HG02943 (cell line): ENCODE data around the gene LGR6.
A peak's percentile ranks its signal among the peaks of the same experiment; 100 is the strongest.
"Not testable (repeated sequence)": the region's sequence is repeated elsewhere in the genome, so short reads cannot be mapped to it uniquely, and the experiment has no call there.

Experiments used
- ATAC-seq: cut with Tn5 transposase; IDR thresholded peaks from one replicate; pipeline ENCODE4 v1.9.1; 2021; ENCODE audit warnings: mild to moderate bottlenecking, low read depth, moderate library complexity; ENCODE audit not compliant: unreplicated experiment

LGR6 gene

DNA sequence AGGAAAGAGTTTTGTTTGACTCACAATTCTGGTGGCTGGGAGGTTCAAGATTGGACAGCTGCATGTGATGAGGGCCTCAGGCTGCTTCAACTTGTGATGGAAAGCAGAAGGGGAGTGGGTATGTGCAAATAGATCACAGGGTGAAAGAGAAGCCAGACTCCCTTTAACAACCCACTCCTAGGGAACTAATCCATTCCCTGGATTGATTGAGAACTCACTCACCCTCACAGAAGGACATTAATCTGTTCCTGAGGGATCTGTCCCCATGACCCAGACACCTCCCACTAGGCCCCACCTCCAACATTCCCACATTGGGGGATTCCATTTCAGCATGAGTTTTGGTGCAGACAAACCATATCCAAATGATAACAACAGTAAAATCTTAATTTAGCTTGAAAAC is 122.6 kb downstream of the LGR6 start:
- ATAC-seq: no peak

- no peak for ATAC-seq
Observed at GRCh38 chr1:202317941-202318925, 124.6 kb downstream of the LGR6 start.

GRCh38 chr1:202319381-202320080 is 125.9 kb downstream of the LGR6 start:
- no peak for ATAC-seq

DNA sequence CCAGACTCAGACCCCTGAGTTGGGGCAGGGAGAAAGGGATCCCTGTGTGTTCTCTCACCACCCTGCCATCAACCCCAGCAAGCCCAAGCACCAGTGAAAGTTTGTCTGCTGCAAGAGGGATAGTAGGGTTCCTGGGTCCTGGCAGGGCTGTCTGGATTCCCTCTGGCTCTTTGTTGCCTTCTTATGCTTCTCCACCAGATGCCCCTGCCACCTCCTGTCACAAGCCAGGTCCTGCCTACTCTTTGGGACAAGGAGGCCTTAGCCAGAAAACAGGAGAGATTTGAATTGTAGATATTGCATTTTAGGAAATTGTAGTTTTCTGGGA is 126.4 kb downstream of the LGR6 start:
- ATAC-seq: no peak

- no peak for ATAC-seq
Observed at GRCh38 chr1:202323731-202324130, 130.1 kb downstream of the LGR6 start.

- ATAC-seq: no peak
Observed at GRCh38 chr1:202324646-202325045, 131.0 kb downstream of the LGR6 start.

DNA sequence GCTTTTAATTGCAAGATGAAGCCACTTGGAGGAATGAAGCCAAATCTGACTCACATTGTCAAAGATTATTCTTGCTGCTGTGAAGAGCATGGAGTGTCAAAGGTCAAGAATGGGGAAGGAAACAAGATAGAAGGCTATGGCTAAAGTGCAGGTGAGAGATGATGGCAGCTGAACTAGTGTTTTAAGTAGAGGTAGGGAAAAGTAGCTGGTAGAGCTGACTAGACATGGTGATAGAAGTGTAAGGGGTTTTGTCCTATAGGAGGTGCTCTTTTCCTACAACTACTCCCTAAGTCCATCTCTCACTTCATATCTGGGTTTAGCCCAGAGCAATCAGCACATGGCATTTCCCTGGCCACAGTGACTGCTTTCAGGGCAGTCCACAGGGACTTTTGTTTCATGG is 136.3 kb downstream of the LGR6 start:
- no peak for ATAC-seq

GRCh38 chr1:202333861-202334260 is 140.3 kb downstream of the LGR6 start:
- no peak for ATAC-seq

GRCh38 chr1:202343652-202344349 is 150.2 kb downstream of the LGR6 start:
- no peak for ATAC-seq

- ATAC-seq: no peak
Observed at GRCh38 chr1:202348005-202348508, 154.5 kb downstream of the LGR6 start.

- ATAC-seq: peak; percentile 97
Observed at GRCh38 chr1:202348509-202349205, 155.1 kb downstream of the LGR6 start, which contains the start of gene PPP1R12B. TSS of gene PPP1R12B (plus strand) at chr1:202348699. CDS start at chr1:202348852, 153 bp downstream.

DNA sequence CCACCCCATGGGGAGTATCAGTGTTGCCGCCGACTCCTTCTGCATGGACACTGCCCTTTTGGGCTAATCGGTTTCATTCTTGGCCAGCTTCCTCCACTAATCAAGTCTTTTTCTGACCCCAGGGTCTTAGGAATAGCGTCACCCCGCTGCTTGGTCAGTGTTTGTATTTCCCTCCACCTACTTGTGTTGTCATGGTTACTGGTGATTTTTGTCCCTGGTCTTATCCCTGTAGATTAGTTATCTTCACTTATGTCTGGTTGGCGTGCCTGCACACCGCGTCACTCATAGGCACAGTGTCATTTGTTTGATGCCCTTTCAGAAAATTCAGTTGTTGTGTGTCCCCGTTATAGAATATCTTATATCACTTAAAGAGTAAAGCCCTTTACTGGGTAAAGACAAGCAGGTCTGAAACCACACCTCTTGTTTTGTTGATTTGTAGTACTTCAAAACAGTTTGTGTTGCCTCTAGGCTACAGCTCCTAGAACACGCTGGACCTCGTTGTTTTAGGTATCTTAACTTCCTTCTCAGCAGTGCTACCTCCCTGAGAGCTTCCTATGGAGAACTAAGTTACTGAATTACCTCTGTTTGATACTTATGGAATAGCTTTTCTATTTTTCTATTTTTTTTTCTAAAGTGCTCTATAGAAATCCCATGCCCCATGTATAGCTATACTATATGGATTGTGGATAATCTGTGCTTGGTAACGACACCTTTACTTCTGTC is 155.8 kb downstream of the LGR6 start:
- ATAC-seq: no peak

DNA sequence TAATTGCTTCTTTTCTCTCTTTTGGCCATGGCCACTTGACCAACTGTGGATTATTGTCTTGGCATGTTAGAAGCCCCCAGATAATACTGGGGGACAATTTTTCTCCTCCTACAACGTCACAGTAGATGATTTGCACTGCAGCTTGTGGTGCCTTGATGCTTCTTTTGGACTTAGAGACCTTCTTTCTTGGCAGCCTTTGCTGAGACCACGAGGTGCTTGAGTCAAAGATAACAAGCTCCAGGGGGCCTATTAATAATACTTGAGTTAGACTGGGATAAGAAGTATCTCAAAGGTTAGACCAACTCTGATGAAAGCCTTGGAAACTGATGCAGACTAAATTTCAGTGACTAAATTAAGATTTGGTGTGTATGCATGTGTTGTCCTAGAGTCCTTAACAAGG is 158.1 kb downstream of the LGR6 start:
- ATAC-seq: no peak

DNA sequence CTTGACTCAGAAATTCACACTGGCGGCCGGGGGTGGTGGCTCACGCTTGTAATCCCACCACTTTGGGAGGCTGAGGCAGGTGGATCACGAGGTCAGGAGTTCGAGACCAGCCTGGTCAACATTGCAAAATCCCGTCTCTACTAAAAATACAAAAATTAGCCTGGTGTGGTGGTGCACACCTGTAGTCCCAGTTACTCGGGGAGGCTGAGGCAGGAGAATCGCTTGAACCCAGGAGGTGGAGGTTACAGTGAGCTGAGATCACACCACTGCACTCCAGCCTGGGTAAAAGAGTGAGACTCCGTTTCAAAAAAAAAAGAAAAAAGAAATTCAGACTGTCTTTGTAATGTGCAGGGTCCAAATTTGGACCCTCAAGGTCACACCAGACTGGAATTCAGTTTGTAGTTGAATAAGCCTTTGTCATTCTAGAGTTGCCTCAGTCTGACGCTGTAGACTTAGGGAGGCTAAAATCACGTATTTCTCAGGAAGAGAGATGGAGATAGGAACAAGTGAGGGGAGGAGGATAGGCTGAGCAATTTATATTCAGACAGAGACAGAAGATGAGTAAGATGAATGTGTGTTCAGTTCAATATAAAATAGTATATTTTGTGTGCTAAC is 159.1 kb downstream of the LGR6 start:
- ATAC-seq: not testable (repeated sequence)

- ATAC-seq: no peak
Observed at GRCh38 chr1:202355944-202356553, 162.4 kb downstream of the LGR6 start.

DNA sequence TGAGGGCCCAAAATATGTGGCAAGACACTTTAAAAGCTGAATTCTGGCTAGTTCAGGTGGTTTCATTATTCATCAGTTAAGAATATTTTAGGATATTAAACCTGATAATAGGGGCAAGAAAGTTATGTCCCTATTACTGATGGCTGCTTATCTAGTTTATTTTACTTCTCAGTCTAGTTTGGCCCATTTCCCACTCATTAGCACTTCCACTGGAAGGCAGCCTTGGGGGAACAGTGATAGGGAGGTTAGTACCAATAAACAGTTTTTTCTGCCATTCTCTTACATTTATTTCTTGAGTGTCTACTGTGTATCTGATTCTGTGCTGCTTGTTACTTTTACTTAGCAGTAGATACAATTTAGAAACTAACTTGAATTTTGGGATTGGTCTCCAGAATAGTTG is 163.9 kb downstream of the LGR6 start:
- ATAC-seq: no peak

DNA sequence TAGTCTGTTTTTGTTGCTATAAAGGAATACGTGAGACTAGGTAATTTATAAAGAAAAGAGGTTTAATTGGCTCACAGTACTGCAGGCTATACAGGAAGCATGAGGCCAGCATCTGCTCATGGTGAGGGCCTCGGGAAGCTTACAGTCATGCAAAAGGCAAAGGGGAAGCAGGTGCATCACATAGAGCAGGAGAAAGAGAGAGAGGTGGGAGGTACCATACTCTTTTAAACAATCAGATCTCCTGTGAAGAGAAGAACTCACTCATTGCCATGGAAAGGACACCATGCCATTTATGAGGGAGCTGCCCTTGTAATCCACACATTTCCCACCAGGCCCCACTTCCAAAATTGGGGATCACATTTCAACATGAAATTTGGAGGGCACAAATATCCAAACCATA is 167.6 kb downstream of the LGR6 start:
- no peak for ATAC-seq

DNA sequence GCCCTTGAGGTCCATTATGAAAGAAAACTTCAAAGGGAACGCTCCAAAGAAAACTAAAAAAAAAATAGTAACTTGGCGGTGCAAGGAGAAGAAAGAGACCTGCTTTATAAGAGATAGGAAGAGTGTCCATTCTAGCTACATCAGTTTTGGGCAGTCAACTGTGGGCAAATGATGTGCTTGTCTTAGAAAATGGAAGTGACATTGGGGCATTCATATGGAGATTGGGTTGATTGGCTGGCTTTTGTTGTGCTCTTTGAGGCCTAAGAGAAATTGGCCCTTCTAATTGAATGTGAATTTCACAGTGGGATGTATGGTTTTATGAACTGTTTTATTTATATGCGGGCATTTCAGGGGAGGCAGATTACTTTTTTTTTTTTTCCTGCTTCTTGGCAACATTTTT is 168.1 kb downstream of the LGR6 start:
- ATAC-seq: no peak

- no peak for ATAC-seq
Observed at GRCh38 chr1:202362212-202362611, 168.6 kb downstream of the LGR6 start.
